Spinal cord (tissue), 10 donors: ENCODE results near the gene LY86. TPM values are rescaled to one million over a fixed set of nuclear protein-coding genes. Genes with fewer than 3 reads are reported as not detected.

Source experiments
- DNase-seq, 6 donors: peaks; one replicate each; pipeline versions ENCODE4 v3.0.0 to v3.0.0-alpha.2; 2013 to 2015; ENCODE audit warnings: low spot score in 6 of 6, low read depth in 4 of 6
- H3K27ac ChIP-seq: one replicate; pipeline ENCODE4 v1.5.1; 2013; ENCODE audit warnings: low read depth, low read length, control low read depth
- H3K27me3 ChIP-seq: one replicate; pipeline ENCODE4 v1.6.1; 2013; ENCODE audit warnings: low read length; ENCODE audit not compliant: control insufficient read depth, insufficient read depth
- H3K36me3 ChIP-seq: one replicate; pipeline ENCODE4 v1.6.1; 2013; ENCODE audit warnings: low read length; ENCODE audit not compliant: control insufficient read depth, insufficient read depth
- H3K4me1 ChIP-seq: one replicate; pipeline ENCODE4 v1.6.1; 2013; ENCODE audit warnings: low read length; ENCODE audit not compliant: control insufficient read depth, insufficient read depth
- H3K4me3 ChIP-seq: one replicate; pipeline ENCODE4 v1.5.1; 2013; ENCODE audit warnings: low read depth, low read length, control low read depth
- H3K9me3 ChIP-seq: one replicate; pipeline ENCODE4 v1.6.1; 2013; ENCODE audit warnings: low read length; ENCODE audit not compliant: control insufficient read depth, insufficient read depth
- WGBS: methylation state at CpG from one replicate; pipeline ENCODE4 v1.1.5; 2013; ENCODE audit warnings: missing lambda C conversion rate; ENCODE audit not compliant: insufficient coverage; 5-methylcytosine and 5-hydroxymethylcytosine counted together
- polyA plus RNA-seq, 2 donors: library from polyadenylated mRNA; unstranded; fragments of 120-200 nt; gene quantifications; one replicate each; pipeline ENCODE4 v1.2.1, GENCODE V29; 2013; ENCODE audit not compliant: insufficient read length in 2 of 2
- total RNA-seq, 2 donors: library from RNA; depleted of rRNA in 1 of 2; stranded (reverse); fragments of 120-200 nt in 1 of 2; fragments of >200 nt in 1 of 2; gene quantifications; one replicate each; pipeline versions ENCODE4 v1.2.3 to v1.2.4, GENCODE V29; 2013 to 2014
- donor health status: healthy.

The LY86 gene
- total and polyA plus RNA-seq, 4 donors: 5.9 to 14.5 (median 7.5) TPM

- no peak overlapping the region for H3K4me3 ChIP-seq
- no peak for DNase-seq
- H3K9me3 ChIP-seq: no peaks in the 10 kb centered on the region
- H3K4me1 ChIP-seq: peaks cover 18% of the 10 kb centered on the region
- H3K27ac ChIP-seq: no peak overlapping the region
- no peaks in the 10 kb centered on the region for H3K36me3 ChIP-seq
- no peaks in the 10 kb centered on the region for H3K27me3 ChIP-seq
- WGBS: 53% methylated on average over 2 of the region's 3 CpGs
Observed at GRCh38 chr6:6656287-6656686, 67.8 kb downstream of the LY86 start.

GRCh38 chr6:6657085-6657819 is 68.7 kb downstream of the LY86 start:
- Histone ChIP-seq H3K36me3 (no peaks in the 10 kb centered on the region), H3K27ac (no peak overlapping the region), H3K4me1 (peaks cover 23% of the 10 kb centered on the region), H3K27me3 (no peaks in the 10 kb centered on the region), H3K9me3 (no peaks in the 10 kb centered on the region), H3K4me3 (no peak overlapping the region)
- DNase-seq: no peak
- WGBS: 90% methylated on average over 8 of the region's 8 CpGs

DNA sequence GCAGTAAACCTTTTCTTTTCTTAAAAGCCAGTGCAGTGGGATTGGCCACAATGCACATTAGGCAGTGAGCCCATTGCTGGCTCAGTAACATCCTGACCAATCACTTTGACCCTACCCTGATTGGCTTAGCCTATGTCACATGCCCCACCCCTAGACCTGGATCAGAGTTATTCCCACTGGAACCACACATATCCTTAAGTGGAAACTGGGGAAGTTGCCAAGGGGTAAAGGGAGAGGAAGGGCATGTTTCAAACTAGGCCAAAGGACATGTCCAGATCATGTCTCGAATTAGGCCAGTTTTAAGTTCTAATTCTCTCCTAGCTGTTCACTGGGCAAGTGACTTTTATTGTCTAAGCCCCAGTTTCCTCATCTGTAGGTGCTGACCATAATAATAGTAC is 69.3 kb downstream of the LY86 start:
- no peaks in the 10 kb centered on the region for H3K27me3 ChIP-seq
- no peaks in the 10 kb centered on the region for H3K9me3 ChIP-seq
- H3K27ac ChIP-seq: no peak overlapping the region
- DNase-seq: no peak
- H3K4me1 ChIP-seq: peaks cover 23% of the 10 kb centered on the region
- no peaks in the 10 kb centered on the region for H3K36me3 ChIP-seq
- no peak overlapping the region for H3K4me3 ChIP-seq
- WGBS: no CpG with 5 or more reads among the region's 1 CpG

DNA sequence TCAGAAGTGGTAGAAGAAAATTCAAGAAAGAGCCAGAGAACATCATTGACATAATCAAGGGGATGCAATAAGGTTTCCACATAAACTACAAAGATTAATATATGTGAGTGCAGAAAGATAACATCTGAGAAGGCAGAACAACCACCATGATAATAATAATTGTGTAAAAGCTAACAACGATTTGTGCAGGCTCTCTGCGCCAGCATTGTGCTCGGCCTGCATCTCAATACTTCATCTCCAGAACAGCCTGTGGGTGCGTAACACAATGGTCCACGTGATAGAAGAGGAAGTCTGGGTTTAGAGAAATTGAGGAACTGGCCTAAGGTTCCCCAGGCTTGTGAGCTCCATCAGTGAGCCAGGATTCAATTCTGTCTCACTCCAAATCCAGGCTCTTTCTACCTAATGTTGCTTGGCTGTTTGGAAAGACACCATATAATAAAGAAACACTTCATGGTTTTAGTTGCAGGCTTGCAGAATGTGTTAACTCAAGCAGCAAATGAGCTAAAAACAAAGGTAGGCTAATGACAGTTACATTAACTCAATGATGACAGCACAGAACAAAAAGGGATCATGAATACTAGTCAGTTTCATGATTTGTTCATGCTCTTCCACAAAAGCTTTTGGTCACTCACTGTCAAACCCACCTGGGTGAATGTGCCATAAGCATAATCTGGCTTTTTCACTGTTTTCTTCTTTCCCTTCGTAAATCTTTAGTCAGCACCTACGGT is 71.2 kb downstream of the LY86 start:
- H3K4me1 ChIP-seq: peaks cover 23% of the 10 kb centered on the region
- WGBS: no CpG with 5 or more reads among the region's 7 CpGs
- H3K27ac ChIP-seq: no peak overlapping the region
- peak in 1 of 6 donors; percentile 65 for DNase-seq
- no peaks in the 10 kb centered on the region for H3K27me3 ChIP-seq
- H3K4me3 ChIP-seq: no peak overlapping the region
- no peaks in the 10 kb centered on the region for H3K9me3 ChIP-seq
- H3K36me3 ChIP-seq: no peaks in the 10 kb centered on the region

GRCh38 chr6:6660339-6661045 is 72.0 kb downstream of the LY86 start:
- H3K27me3 ChIP-seq: no peaks in the 10 kb centered on the region
- H3K4me1 ChIP-seq: peaks cover 16% of the 10 kb centered on the region
- WGBS: 84% methylated on average over 9 of the region's 9 CpGs
- no peak overlapping the region for H3K4me3 ChIP-seq
- DNase-seq: no peak
- no peaks in the 10 kb centered on the region for H3K9me3 ChIP-seq
- H3K27ac ChIP-seq: no peak overlapping the region
- H3K36me3 ChIP-seq: no peaks in the 10 kb centered on the region

- Histone ChIP-seq H3K9me3 (no peaks in the 10 kb centered on the region), H3K27ac (no peak overlapping the region), H3K4me3 (no peak overlapping the region), H3K27me3 (no peaks in the 10 kb centered on the region), H3K36me3 (no peaks in the 10 kb centered on the region), H3K4me1 (peaks cover 18% of the 10 kb centered on the region)
- WGBS: 80% methylated on average over 5 of the region's 9 CpGs
- DNase-seq: no peak
Observed at GRCh38 chr6:6661191-6661590, 72.7 kb downstream of the LY86 start.

DNA sequence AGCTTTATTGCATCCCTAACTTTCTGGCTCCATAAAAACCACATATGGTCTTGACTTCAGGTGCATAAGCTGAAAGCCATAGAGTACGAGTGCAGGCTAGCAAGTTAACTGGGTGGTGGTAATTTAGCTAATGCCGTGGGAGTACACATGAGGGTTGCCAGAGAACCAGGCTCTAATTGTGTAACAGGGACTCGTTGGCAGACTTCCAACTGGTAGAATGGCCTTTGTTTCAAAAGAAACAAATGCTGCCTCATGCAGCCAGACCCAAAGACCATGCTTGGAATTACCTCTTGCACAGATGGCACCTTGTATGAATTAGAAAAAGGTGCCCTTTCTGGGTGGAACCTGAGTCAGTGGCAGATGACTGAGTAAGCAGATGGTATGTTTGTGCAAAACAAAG is 73.2 kb downstream of the LY86 start:
- DNase-seq: peak in 5 of 6 donors; percentile 33 to 90 (median 53)
- Histone ChIP-seq H3K27me3 (no peaks in the 10 kb centered on the region), H3K4me3 (no peak overlapping the region), H3K4me1 (peaks cover 18% of the 10 kb centered on the region), H3K36me3 (no peaks in the 10 kb centered on the region), H3K27ac (no peak overlapping the region), H3K9me3 (no peaks in the 10 kb centered on the region)
- 8% methylated on average over 2 of the region's 3 CpGs for WGBS

GRCh38 chr6:6663421-6664135 is 75.1 kb downstream of the LY86 start:
- Histone ChIP-seq H3K27ac (no peak overlapping the region), H3K4me3 (no peak overlapping the region), H3K9me3 (no peaks in the 10 kb centered on the region), H3K27me3 (no peaks in the 10 kb centered on the region), H3K4me1 (peaks cover 18% of the 10 kb centered on the region), H3K36me3 (no peaks in the 10 kb centered on the region)
- no peak for DNase-seq
- 86% methylated on average over 10 of the region's 10 CpGs for WGBS

- Histone ChIP-seq H3K4me3 (no peak overlapping the region), H3K27ac (no peak overlapping the region), H3K27me3 (no peaks in the 10 kb centered on the region), H3K9me3 (no peaks in the 10 kb centered on the region), H3K36me3 (no peaks in the 10 kb centered on the region), H3K4me1 (peaks cover 13% of the 10 kb centered on the region)
- DNase-seq: peak in 1 of 6 donors; percentile 84
- 22% methylated on average over 6 of the region's 11 CpGs for WGBS
Observed at GRCh38 chr6:6665555-6666243, 77.2 kb downstream of the LY86 start.
